Effector CD8-positive, alpha-beta T cell (primary cell): ENCODE measurements around the gene LRRC4C.

Experiments
- DNase-seq: peaks from one replicate; lab custom pipeline; 2025; lab: John Stamatoyannopoulos, UW

LRRC4C gene

DNA sequence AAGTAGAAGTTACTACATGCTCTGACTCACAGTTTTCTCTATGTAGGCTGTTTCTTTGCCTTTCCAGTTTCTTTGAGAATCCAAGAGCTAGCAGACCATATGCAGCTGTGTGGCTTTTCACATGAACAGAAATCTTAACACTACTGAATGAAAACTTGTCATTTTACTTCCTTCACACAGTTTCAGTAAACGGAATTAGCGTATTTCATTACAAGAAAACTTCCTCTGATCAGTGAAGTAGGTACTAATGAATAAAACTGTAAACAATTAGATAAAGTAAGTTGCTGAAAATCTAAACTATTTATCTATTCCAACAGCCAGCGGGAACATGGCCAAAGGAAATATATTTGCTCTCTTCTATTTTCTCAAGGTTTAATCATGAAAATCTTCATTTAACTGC lies 953.2 kb downstream of the LRRC4C start:
- DNase-seq: no peak

DNA sequence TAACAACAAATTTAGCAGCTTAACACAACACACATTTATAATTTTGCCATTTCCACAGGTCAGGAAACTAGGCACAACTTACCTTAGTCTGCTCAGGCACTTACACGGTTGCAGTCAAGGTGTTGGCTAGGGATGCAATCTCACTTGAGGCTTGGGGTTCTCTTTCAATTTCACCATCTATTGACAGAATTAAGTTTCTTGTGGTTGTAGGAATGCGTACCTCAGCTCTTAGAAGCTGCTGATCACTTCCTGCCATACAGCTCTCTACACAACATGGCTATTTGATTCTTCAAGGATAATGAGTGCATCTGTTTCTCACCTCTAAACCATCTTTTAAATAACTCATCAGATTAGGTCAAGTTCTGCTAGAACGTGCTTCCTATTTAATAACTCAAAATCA lies 968.1 kb downstream of the LRRC4C start:
- no peak for DNase-seq

- DNase-seq: no peak
Measured at GRCh38 chr11:40467771-40468170, 991.7 kb downstream of the LRRC4C start.

- no peak for DNase-seq
Measured at GRCh38 chr11:40445391-40445790, 1014.1 kb downstream of the LRRC4C start.

- DNase-seq: no peak
Measured at GRCh38 chr11:40444151-40444550, 1015.3 kb downstream of the LRRC4C start.

- DNase-seq: no peak
Measured at GRCh38 chr11:40435344-40435743, 1024.1 kb downstream of the LRRC4C start.

GRCh38 chr11:40434926-40435325 lies 1024.5 kb downstream of the LRRC4C start:
- DNase-seq: no peak

- no peak for DNase-seq
Measured at GRCh38 chr11:40432358-40432757, 1027.1 kb downstream of the LRRC4C start.

- no peak for DNase-seq
Measured at GRCh38 chr11:40425168-40425567, 1034.3 kb downstream of the LRRC4C start.

GRCh38 chr11:40421208-40421981 lies 1038.1 kb downstream of the LRRC4C start:
- DNase-seq: no peak

DNA sequence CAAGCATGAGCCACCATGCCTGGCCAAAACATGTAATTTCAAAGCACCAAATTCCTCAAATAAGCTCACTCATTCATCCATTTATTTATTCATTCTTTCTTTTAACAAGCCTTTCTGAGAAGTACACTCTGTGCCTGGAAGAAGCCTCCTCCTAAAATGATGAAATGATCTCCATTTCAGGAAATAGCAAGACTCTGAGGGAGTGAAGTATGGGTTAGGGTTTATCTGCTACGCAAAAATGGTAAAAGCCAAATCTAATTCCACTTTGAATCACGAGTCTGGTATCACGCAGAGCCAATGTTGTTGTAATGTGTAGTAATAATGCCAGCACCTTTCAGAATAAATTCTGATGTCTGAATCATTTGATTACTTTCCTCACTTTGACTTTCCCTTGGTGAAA lies 1041.8 kb downstream of the LRRC4C start:
- DNase-seq: no peak

GRCh38 chr11:40407355-40407754 lies 1052.1 kb downstream of the LRRC4C start:
- DNase-seq: no peak

- no peak for DNase-seq
Measured at GRCh38 chr11:40405614-40406013, 1053.8 kb downstream of the LRRC4C start.

GRCh38 chr11:40403321-40403720 lies 1056.1 kb downstream of the LRRC4C start:
- DNase-seq: no peak

GRCh38 chr11:40401132-40401853 lies 1058.2 kb downstream of the LRRC4C start:
- no peak for DNase-seq

DNA sequence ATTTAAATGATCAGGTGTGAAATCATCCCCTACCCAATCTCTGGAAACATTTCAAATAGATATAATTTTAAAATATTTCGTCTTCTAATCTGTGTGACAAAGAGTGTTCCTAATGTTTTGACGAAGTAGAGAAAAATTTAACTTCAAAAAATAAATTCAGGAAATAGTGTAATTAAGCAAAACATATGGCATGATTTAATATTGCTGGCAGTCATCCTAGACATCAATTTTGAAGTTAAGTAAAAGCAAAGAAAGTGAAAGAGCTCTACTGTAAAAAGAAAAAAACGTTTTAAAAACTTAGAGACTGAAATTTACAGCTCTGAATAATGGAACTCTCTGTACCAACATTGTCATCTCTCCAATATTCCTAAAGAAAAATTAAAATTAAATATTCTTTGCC lies 1062.3 kb downstream of the LRRC4C start:
- DNase-seq: no peak

DNA sequence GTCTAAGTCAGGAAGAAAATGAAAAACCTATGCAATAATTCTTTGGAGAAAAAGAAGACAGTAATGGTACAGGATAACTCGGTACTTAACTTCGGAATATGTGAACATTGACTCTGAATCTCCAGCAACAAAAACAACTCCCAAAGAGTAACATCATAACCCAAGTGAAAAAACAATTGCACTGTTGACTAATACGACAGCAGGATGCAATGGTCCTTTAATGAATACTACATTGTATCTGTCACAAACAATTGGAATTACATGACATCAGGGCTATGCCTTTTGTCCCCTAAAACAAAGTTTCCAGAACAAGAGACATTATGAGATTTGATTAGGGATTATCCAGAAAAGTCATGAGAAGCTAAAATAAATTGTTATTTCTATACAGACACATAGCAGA lies 1065.9 kb downstream of the LRRC4C start:
- no peak for DNase-seq

DNA sequence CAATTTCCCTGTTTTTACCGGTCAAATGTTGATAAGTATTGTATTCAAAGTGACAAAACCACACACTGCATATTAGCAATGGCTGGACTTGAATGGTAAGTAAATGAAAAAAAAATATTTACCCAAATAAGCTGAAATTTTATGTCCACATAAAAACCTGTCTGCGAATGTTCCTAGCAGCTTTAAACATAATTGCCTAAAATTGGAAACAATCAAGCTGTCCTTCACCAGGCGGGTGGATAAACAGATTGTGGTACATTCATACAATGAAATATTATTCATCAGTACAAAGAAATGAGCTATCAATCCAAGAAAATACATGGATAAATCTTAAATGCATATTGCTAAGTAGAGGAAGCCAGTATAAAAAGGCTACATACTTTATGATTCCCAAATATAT lies 1067.8 kb downstream of the LRRC4C start:
- no peak for DNase-seq

GRCh38 chr11:40388097-40388818 lies 1071.2 kb downstream of the LRRC4C start:
- no peak for DNase-seq

DNA sequence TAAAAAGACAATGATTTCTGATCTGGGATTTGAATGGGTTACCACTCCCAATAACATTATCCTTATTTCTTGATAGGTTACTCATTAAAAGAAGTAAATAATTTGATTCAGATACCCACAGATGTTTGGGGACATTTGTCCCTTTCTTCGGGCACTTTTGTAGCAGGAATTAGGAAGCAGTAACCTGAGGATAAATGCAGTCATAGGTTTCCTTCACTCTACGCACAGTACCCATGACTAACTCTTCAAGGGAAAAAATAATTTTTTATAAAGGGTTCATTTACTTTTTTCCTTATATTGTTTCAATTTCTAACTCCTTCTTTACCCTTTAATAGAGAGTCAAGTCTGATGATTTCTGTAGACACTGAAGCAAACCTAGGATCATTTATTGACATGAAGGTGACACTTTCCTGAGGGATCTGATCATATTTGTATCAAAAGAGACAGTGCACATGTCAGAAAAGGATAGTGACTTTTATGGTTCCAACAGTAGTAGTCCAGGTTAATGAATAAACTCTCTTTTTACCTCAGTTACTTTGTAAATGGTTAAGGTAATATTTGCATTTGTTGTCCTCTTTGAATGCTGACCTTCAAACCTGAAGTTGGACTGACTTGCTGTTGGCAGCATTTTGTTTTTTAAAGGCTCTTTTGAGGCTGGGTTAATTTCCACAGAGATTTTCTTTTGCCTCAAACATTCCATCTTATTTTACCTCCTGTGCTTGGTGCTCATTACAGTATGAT lies 1072.0 kb downstream of the LRRC4C start:
- no peak for DNase-seq

GRCh38 chr11:40384991-40385390 lies 1074.5 kb downstream of the LRRC4C start:
- DNase-seq: no peak

GRCh38 chr11:40381481-40381880 lies 1078.0 kb downstream of the LRRC4C start:
- DNase-seq: no peak
